ENCODE measurements around the gene BCL2L15.

The BCL2L15 gene

DNA sequence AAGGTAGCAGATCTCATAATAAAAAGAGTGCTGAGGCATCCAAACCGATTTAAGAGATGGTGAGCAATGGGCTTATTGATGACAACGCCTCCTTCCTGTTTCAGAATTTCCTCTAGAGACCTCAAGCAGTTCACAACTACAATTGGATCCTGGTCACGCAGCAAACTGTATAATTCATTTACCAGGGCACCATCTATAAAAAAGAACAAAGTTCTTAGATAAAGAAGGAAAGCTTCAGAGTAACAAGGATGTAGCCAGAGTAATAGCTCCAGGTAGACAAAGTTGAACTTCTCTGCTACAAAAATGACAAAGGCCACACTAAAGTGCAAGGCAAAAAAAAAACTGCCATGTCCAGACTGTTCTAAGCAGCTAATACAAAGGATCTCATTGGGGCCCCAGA, 13.8 kb upstream of the BCL2L15 start (continued):
- no peak for TF ChIP-seq TSHZ2 (CRISPR knock-in tag; IDR thresholded peaks at IDR 0.05)
- no peak for TF ChIP-seq BACH2 (CRISPR knock-in tag; IDR thresholded peaks at IDR 0.05; ENCODE audit: borderline replicate concordance)
- TF ChIP-seq ZFP3 (CRISPR knock-in tag; IDR thresholded peaks at IDR 0.05), result no peak
- TF ChIP-seq, protein P1, sequence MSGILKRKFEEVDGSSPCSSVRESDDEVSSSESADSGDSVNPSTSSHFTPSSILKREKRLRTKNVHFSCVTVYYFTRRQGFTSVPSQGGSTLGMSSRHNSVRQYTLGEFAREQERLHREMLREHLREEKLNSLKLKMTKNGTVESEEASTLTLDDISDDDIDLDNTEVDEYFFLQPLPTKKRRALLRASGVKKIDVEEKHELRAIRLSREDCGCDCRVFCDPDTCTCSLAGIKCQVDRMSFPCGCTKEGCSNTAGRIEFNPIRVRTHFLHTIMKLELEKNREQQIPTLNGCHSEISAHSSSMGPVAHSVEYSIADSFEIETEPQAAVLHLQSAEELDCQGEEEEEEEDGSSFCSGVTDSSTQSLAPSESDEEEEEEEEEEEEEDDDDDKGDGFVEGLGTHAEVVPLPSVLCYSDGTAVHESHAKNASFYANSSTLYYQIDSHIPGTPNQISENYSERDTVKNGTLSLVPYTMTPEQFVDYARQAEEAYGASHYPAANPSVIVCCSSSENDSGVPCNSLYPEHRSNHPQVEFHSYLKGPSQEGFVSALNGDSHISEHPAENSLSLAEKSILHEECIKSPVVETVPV (CRISPR knock-in tag; IDR thresholded peaks at IDR 0.05), result no peak
- no peak for TF ChIP-seq GLIS3 (CRISPR knock-in tag; IDR thresholded peaks at IDR 0.05)

DNA sequence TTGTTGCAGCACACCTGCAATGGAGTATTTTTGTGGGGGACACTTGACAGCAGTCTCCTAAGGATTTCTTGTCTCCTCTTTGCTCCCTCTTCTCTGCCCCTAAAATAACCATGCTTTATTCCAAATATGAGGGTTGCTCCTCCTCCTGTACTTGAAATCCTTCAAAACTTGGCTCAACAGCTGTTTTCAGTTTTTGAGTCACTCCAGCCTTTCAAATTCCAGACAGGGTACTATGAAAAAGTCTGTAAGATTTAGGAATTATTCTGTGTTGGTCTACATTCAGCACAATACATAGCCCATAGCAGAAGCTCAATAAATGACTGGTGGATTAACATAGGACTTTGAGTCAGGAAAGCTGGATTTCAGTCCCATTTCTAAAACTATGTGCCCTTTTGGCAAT, 11.7 kb upstream of the BCL2L15 start:
- TF ChIP-seq, protein P2, sequence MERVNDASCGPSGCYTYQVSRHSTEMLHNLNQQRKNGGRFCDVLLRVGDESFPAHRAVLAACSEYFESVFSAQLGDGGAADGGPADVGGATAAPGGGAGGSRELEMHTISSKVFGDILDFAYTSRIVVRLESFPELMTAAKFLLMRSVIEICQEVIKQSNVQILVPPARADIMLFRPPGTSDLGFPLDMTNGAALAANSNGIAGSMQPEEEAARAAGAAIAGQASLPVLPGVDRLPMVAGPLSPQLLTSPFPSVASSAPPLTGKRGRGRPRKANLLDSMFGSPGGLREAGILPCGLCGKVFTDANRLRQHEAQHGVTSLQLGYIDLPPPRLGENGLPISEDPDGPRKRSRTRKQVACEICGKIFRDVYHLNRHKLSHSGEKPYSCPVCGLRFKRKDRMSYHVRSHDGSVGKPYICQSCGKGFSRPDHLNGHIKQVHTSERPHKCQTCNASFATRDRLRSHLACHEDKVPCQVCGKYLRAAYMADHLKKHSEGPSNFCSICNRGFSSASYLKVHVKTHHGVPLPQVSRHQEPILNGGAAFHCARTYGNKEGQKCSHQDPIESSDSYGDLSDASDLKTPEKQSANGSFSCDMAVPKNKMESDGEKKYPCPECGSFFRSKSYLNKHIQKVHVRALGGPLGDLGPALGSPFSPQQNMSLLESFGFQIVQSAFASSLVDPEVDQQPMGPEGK (CRISPR knock-in tag; IDR thresholded peaks at IDR 0.05; ENCODE audit: borderline replicate concordance), result no peak
- TF ChIP-seq ZNF565 (CRISPR knock-in tag; conservative IDR thresholded peaks at IDR 0.05; ENCODE audit: low read depth), result no peak
- TF ChIP-seq, protein P1 (CRISPR knock-in tag; IDR thresholded peaks at IDR 0.05), result no peak
- ATAC-seq, result no peak

DNA sequence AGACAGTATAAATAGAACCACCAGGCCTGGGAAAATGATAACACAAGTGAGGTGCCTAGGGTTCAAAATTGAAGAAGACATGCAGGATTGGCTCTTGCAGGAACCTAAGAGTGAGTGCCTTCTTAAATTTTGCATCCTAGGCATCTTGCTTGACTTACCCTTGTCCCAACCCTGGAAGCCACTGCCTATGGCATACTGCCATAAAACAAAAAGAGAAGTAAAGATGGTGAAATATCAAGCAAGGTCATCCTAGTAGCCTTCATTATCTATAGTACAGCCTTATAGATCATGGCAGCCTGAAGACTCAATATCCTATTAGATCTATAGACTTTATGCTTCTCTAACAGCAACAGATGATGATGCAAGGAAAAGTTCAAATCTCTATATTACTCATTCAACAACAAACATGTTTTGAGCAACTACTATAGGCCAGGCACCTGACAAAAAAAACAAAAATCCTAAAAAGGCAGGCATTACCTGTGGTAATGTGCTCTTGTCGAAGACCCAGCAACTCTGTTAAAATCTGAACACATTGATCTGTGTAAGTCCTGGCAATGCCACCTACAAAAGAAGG, 10.9 kb upstream of the BCL2L15 start:
- no peak for ATAC-seq
- TF ChIP-seq ZNF565 (CRISPR knock-in tag; conservative IDR thresholded peaks at IDR 0.05; ENCODE audit: low read depth) (no peak), ESRRG (CRISPR knock-in tag; IDR thresholded peaks at IDR 0.05) (no peak), ZNF8 (CRISPR knock-in tag; IDR thresholded peaks at IDR 0.05) (no peak), ZC3H10 (CRISPR knock-in tag; IDR thresholded peaks at IDR 0.05) (no peak), ISL1 (CRISPR knock-in tag; IDR thresholded peaks at IDR 0.05) (no peak), RARB (CRISPR knock-in tag; IDR thresholded peaks at IDR 0.05) (no peak), ZFP30 (CRISPR knock-in tag; IDR thresholded peaks at IDR 0.05) (no peak), PPARA (CRISPR knock-in tag; IDR thresholded peaks at IDR 0.05; ENCODE audit: borderline replicate concordance) (no peak), ARNTL (CRISPR knock-in tag; IDR thresholded peaks at IDR 0.05; ENCODE audit: borderline replicate concordance, low read depth) (no peak), CREB5 (CRISPR knock-in tag; IDR thresholded peaks at IDR 0.05; ENCODE audit: low read depth) (no peak), TCF4 (CRISPR knock-in tag; IDR thresholded peaks at IDR 0.05; ENCODE audit: borderline replicate concordance) (no peak), SNAI2 (CRISPR knock-in tag; IDR thresholded peaks at IDR 0.05) (no peak)
- TF ChIP-seq, protein P2 (CRISPR knock-in tag; IDR thresholded peaks at IDR 0.05; ENCODE audit: borderline replicate concordance), result no peak
- TF ChIP-seq, protein P1 (CRISPR knock-in tag; IDR thresholded peaks at IDR 0.05), result no peak

Data from SK-N-SH treated with all-trans-retinoic acid at 6 μM for 48 hours (cell line).